ENCODE data around the gene ANKS1B.
A peak's percentile ranks its signal among the peaks of the same experiment; 100 is the strongest.

ANKS1B gene

GRCh38 chr12:99122496-99122895 is 862.2 kb downstream of the ANKS1B start:
- DNase-seq (ENCODE audit: low spot score): no peak

GRCh38 chr12:99121546-99121945 is 863.2 kb downstream of the ANKS1B start:
- peak; percentile 59 for DNase-seq (ENCODE audit: low spot score)

GRCh38 chr12:99119943-99120342 is 864.8 kb downstream of the ANKS1B start:
- DNase-seq (ENCODE audit: low spot score): no peak

- no peak for DNase-seq (ENCODE audit: low spot score)
Observed at GRCh38 chr12:99119449-99119848, 865.3 kb downstream of the ANKS1B start.

- peak; percentile 58 for DNase-seq (ENCODE audit: low spot score)
Observed at GRCh38 chr12:99111600-99111999, 873.1 kb downstream of the ANKS1B start.

GRCh38 chr12:99110868-99111267 is 873.9 kb downstream of the ANKS1B start:
- DNase-seq (ENCODE audit: low spot score): no peak

- DNase-seq (ENCODE audit: low spot score): peak; percentile 63
Observed at GRCh38 chr12:99110212-99110611, 874.5 kb downstream of the ANKS1B start.

GRCh38 chr12:99108924-99109323 is 875.8 kb downstream of the ANKS1B start:
- no peak for DNase-seq (ENCODE audit: low spot score)

GRCh38 chr12:99099786-99100185 is 885.0 kb downstream of the ANKS1B start:
- DNase-seq (ENCODE audit: low spot score): no peak

- peak; percentile 53 for DNase-seq (ENCODE audit: low spot score)
Observed at GRCh38 chr12:99097171-99097570, 887.6 kb downstream of the ANKS1B start.

GRCh38 chr12:99093166-99093565 is 891.6 kb downstream of the ANKS1B start:
- peak; percentile 18 for DNase-seq (ENCODE audit: low spot score)

- DNase-seq (ENCODE audit: low spot score): peak; percentile 32
Observed at GRCh38 chr12:99092100-99092851, 892.5 kb downstream of the ANKS1B start.

GRCh38 chr12:99087278-99087677 is 897.5 kb downstream of the ANKS1B start:
- DNase-seq (ENCODE audit: low spot score): peak; percentile 66

- DNase-seq (ENCODE audit: low spot score): no peak
Observed at GRCh38 chr12:99079811-99080210, 904.9 kb downstream of the ANKS1B start.

GRCh38 chr12:99068993-99069747 is 915.6 kb downstream of the ANKS1B start:
- no peak for DNase-seq (ENCODE audit: low spot score)

- peak; percentile 99 for DNase-seq (ENCODE audit: low spot score)
Observed at GRCh38 chr12:99067171-99067785, 917.5 kb downstream of the ANKS1B start.

- no peak for DNase-seq (ENCODE audit: low spot score)
Observed at GRCh38 chr12:99066726-99067125, 918.0 kb downstream of the ANKS1B start.

GRCh38 chr12:99063182-99063581 is 921.6 kb downstream of the ANKS1B start:
- DNase-seq (ENCODE audit: low spot score): peak; percentile 83

- no peak for DNase-seq (ENCODE audit: low spot score)
Observed at GRCh38 chr12:99059824-99060511, 924.8 kb downstream of the ANKS1B start.

GRCh38 chr12:99057670-99058069 is 927.1 kb downstream of the ANKS1B start:
- no peak for DNase-seq (ENCODE audit: low spot score)

- peak; percentile 67 for DNase-seq (ENCODE audit: low spot score)
Observed at GRCh38 chr12:99056186-99056585, 928.5 kb downstream of the ANKS1B start.

GRCh38 chr12:99055299-99055698 is 929.4 kb downstream of the ANKS1B start:
- no peak for DNase-seq (ENCODE audit: low spot score)
